Activated naive CD4-positive, alpha-beta T cell treated with anti-CD3 and anti-CD28 coated beads, Interleukin-2, amount 10 ng/mL, durations not matched to agents 7 days and 5 days (primary cell): ENCODE measurements around the gene ACP4.
"Not testable (repeated sequence)": the region's sequence is repeated elsewhere in the genome, so short reads cannot be mapped to it uniquely, and the experiment has no call there.

Source experiments
- CTCF ChIA-PET: fragments of 350-600 bp; sonication (Branson Sonifier 250); formaldehyde crosslinking; loops from one replicate; lab custom pipeline; 2021; ENCODE audit warnings: antibody characterized with exemption; lab: Charles Lee
- DNase-seq: peaks from one replicate; pipeline ENCODE4 v3.0.0-alpha.2; 2020
- H3K27ac Mint-ChIP-seq: one replicate; pipeline ENCODE4 v1.8.0; 2021; ENCODE audit warnings: mild to moderate bottlenecking, moderate library complexity, mixed read lengths
- H3K27me3 Mint-ChIP-seq: one replicate; pipeline ENCODE4 v1.8.0; 2021; ENCODE audit warnings: mild to moderate bottlenecking, mixed read lengths
- H3K36me3 Mint-ChIP-seq: one replicate; pipeline ENCODE4 v1.8.0; 2021; ENCODE audit warnings: mixed read lengths
- H3K4me1 Mint-ChIP-seq: one replicate; pipeline ENCODE4 v1.8.0; 2021; ENCODE audit warnings: mixed read lengths
- H3K4me3 Mint-ChIP-seq: one replicate; pipeline ENCODE4 v1.8.0; 2021; ENCODE audit warnings: mild to moderate bottlenecking, moderate library complexity, mixed read lengths
- H3K9me3 Mint-ChIP-seq: one replicate; pipeline ENCODE4 v1.8.0; 2021; ENCODE audit warnings: mixed read lengths

ACP4 gene

DNA sequence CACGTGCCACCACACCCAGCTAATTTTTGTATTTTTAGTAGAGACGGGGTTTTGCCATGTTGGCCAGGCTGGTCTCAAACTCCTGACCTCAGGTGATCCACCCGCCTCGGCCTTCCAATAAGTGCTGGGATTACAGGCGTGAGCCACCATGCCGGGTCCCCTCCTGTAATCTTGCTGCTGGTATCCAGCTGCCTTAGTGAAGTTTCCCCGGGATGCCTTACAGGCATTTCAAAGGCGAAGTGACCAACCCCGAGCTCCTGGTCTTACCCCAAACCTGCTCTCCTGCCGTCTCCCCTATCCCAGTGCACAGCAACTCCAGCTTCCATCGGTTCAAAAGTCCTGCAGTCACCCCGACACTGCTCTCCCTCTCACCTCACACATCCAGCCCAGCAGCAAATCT lies 23.5 kb upstream of the ACP4 start:
- H3K27ac Mint-ChIP-seq, H3K4me1 Mint-ChIP-seq, H3K4me3 Mint-ChIP-seq, H3K27me3 Mint-ChIP-seq, CTCF ChIA-PET, H3K9me3 Mint-ChIP-seq, H3K36me3 Mint-ChIP-seq, DNase-seq: not testable (repeated sequence)

DNA sequence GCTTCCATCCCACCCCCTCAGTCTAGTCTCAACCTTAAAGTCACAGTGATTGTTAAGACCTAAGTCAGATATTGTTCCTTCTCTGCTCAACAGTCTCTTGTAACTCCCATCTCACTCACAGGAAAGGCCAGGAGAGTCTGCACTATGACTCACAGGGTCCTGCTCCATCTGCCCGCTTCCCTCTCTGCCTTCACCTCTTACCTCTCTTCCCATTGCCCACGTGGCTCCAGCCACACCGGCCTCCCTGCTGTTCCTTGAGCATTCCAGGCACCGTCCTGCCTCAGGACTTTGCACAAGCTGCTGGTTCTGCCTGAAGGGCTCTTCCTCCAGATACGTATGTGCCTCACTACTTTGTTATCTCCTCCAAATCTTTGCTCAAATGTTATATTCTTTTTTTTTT lies 23.0 kb upstream of the ACP4 start:
- H3K4me1 Mint-ChIP-seq, H3K9me3 Mint-ChIP-seq, CTCF ChIA-PET, H3K27me3 Mint-ChIP-seq, DNase-seq, H3K27ac Mint-ChIP-seq, H3K36me3 Mint-ChIP-seq, H3K4me3 Mint-ChIP-seq: not testable (repeated sequence)

DNA sequence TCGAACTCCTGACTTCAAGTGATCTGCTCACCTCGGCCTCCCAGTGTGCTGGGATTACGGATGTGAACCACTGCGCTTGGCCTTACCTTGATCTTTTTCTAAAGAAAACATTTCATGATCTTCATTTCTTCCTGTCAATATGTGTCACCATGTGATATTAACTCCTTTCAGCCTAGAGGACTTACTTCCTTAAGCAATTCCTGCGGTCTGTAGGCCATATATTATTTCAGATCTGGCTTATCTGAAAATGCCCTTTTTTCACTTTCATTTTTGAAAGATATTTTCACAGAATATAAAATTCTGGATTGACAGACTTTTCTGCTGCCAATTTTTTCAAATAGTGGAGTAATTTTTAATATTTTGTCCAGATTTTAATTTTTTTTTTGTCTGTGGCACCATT lies 21.9 kb upstream of the ACP4 start:
- CTCF ChIA-PET: no interaction called here
- H3K27me3 Mint-ChIP-seq: peaks cover 10% of the 10 kb centered on the region
- no peak overlapping the region for H3K4me3 Mint-ChIP-seq
- H3K27ac Mint-ChIP-seq: no peak overlapping the region
- no peak for DNase-seq
- no peaks in the 10 kb centered on the region for H3K9me3 Mint-ChIP-seq
- no peaks in the 10 kb centered on the region for H3K4me1 Mint-ChIP-seq
- no peaks in the 10 kb centered on the region for H3K36me3 Mint-ChIP-seq

DNA sequence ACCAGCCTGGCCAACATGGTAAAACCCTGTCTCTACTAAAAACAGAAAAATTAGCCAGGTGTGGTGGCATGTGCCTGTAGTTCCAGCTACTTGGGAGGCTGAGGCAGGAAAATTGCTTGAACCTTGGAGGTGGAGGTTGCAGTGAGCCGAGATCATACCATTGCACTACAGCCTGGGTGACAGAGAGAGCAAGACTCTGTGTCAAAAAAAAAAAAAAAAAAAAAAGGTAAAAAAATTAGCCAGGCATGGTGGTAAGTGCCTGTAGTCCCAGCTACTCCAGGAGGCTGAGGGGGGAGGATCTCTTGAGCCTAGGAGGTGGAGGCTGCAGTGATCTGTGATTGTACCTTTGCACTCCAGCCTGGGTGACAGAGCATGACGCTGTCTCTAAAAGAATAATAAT lies 20.1 kb upstream of the ACP4 start, which contains the start of gene GPR32:
Gene GPR32 (plus strand): TSS at position 301 of the 400 bp plus-strand sequence. CDS start 137 bp downstream, outside the sequence.
- peaks cover 21% of the 10 kb centered on the region for H3K27me3 Mint-ChIP-seq
- CTCF ChIA-PET, H3K27ac Mint-ChIP-seq, H3K4me3 Mint-ChIP-seq, H3K36me3 Mint-ChIP-seq, DNase-seq, H3K9me3 Mint-ChIP-seq, H3K4me1 Mint-ChIP-seq: not testable (repeated sequence)

DNA sequence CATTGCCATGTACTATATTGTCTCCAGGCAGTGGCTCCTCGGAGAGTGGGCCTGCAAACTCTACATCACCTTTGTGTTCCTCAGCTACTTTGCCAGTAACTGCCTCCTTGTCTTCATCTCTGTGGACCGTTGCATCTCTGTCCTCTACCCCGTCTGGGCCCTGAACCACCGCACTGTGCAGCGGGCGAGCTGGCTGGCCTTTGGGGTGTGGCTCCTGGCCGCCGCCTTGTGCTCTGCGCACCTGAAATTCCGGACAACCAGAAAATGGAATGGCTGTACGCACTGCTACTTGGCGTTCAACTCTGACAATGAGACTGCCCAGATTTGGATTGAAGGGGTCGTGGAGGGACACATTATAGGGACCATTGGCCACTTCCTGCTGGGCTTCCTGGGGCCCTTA lies 19.3 kb upstream of the ACP4 start:
- no peaks in the 10 kb centered on the region for H3K4me1 Mint-ChIP-seq
- H3K36me3 Mint-ChIP-seq: no peaks in the 10 kb centered on the region
- H3K27ac Mint-ChIP-seq: no peak overlapping the region
- peaks cover 23% of the 10 kb centered on the region for H3K27me3 Mint-ChIP-seq
- no peak overlapping the region for H3K4me3 Mint-ChIP-seq
- no peak for DNase-seq
- H3K9me3 Mint-ChIP-seq: no peaks in the 10 kb centered on the region
- CTCF ChIA-PET: no interaction called here

DNA sequence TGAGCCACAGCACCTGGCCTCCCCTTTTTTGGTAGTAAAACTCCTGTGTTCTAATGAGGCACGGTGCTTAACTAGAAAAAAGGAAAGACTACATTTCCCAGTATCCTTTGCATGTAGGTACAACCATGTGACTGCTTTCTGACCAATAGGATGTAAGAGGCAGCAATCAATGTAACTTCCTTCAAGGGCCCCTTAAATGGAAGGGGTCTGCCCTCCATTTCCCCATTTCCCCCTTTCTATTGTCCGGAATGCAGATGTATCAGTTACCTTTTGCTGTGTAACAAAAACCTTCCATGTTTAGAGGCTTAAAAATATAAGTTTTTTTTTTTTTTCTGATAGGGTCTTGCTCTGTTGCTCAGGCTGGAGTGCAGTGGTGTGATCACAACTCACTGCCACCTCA lies 17.7 kb upstream of the ACP4 start:
- H3K4me1 Mint-ChIP-seq: no peaks in the 10 kb centered on the region
- DNase-seq: no peak

DNA sequence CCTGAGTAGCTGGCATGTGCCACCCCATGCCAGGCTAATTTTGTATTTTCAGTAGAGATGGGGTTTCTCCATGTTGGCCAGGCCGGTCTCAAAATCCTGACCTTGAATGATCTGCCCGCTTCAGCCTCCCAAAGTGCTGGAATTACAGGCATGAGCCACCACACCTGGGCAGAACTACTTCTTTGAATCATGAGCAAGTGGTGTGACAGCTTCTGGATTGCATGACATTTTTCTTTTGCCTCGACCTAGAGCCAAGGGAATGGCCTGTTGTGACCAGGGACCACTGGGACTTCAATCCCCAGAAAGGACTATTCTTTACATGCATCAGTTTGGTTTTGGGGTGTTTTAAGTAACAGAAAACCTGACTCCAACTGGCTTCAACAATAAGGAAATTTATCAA lies 17.3 kb upstream of the ACP4 start:
- not testable (repeated sequence) for DNase-seq, H3K4me1 Mint-ChIP-seq
- H3K27me3 Mint-ChIP-seq: peaks cover 26% of the 10 kb centered on the region

More for the DNA sequence above, 17.7 kb upstream of the ACP4 start:
- Mint-ChIP-seq H3K4me3 (no peak overlapping the region), H3K27me3 (peaks cover 22% of the 10 kb centered on the region), H3K27ac (no peak overlapping the region), H3K9me3 (no peaks in the 10 kb centered on the region), H3K36me3 (no peaks in the 10 kb centered on the region)
- CTCF ChIA-PET: no interaction called here

DNA sequence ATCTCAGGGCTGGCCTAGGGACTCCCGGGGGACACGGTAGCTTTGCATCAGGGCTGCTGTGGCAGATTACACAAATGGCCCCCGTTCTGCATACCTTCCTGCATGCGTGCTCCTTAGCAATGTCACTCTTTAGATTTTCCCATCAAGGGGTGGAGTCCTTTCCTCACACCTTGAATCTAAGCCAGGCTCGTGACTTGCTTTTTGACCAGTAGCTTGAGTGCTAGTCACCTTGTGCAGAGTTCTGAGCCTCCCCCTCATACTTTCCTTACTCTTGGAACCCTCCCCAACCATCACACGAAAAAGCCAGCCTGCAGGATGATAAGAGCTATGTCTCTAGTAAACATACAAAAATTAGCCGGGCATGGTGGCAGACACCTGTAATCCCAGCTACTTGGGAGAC lies 16.8 kb upstream of the ACP4 start:
- H3K36me3 Mint-ChIP-seq, H3K27ac Mint-ChIP-seq, CTCF ChIA-PET, DNase-seq, H3K9me3 Mint-ChIP-seq, H3K4me1 Mint-ChIP-seq, H3K4me3 Mint-ChIP-seq: not testable (repeated sequence)
- H3K27me3 Mint-ChIP-seq: peaks cover 32% of the 10 kb centered on the region

More for the DNA sequence above, 17.3 kb upstream of the ACP4 start:
- H3K9me3 Mint-ChIP-seq, H3K36me3 Mint-ChIP-seq, H3K4me3 Mint-ChIP-seq, H3K27ac Mint-ChIP-seq, CTCF ChIA-PET: not testable (repeated sequence)

DNA sequence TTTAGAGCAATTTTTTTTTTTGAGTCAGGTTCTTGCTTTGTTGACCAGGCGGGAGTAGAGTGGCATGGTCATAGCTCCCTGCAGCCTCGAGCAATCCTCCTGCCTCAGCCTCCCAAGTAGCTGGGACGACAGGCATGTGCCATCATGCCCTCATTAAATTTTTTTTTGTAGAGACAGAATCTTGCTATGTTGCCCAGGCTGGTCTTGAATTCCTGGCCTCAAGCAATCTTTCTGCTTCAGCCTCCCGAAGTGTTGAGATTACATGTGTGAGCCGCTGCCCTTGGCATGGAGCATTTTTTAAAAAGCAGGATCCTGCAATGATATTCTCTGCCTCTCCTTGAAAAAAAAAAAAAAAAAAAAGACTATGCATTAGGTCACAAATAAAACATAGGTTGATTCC lies 14.1 kb upstream of the ACP4 start:
- no peaks in the 10 kb centered on the region for H3K4me1 Mint-ChIP-seq
- no peak overlapping the region for H3K4me3 Mint-ChIP-seq
- no peaks in the 10 kb centered on the region for H3K36me3 Mint-ChIP-seq
- H3K27ac Mint-ChIP-seq: no peak overlapping the region
- peaks cover 59% of the 10 kb centered on the region for H3K27me3 Mint-ChIP-seq
- DNase-seq: no peak
- H3K9me3 Mint-ChIP-seq: no peaks in the 10 kb centered on the region
- CTCF ChIA-PET: no interaction called here

DNA sequence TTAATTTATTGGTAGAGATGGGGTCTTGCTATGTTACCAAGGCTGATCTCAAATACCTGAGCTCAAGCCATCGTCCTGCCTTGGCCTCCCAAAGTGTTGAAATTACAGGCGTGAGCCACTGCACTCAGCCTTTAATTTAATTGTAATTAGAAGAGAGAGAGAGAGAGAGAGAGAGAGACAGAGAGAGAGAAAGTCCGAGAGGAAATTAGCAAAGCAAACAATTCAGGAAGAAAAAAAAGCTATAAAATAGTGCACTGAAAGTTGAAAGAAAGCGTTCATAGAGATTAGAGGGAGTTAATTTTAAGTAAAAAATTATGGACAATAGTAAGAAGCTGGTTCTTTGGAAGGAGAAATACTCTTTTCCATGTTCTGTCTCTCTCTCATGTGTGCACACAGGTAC lies 13.0 kb upstream of the ACP4 start:
- no peak for DNase-seq
- H3K36me3 Mint-ChIP-seq: no peaks in the 10 kb centered on the region
- CTCF ChIA-PET: interaction anchor here (1.5 kb wide), 1 partner anchor 72 kb away, joined by 4 read pairs; no protein-coding TSS in a partner anchor
- H3K9me3 Mint-ChIP-seq: no peaks in the 10 kb centered on the region
- H3K27me3 Mint-ChIP-seq: peaks cover 70% of the 10 kb centered on the region
- no peak overlapping the region for H3K27ac Mint-ChIP-seq
- no peaks in the 10 kb centered on the region for H3K4me1 Mint-ChIP-seq
- H3K4me3 Mint-ChIP-seq: no peak overlapping the region

DNA sequence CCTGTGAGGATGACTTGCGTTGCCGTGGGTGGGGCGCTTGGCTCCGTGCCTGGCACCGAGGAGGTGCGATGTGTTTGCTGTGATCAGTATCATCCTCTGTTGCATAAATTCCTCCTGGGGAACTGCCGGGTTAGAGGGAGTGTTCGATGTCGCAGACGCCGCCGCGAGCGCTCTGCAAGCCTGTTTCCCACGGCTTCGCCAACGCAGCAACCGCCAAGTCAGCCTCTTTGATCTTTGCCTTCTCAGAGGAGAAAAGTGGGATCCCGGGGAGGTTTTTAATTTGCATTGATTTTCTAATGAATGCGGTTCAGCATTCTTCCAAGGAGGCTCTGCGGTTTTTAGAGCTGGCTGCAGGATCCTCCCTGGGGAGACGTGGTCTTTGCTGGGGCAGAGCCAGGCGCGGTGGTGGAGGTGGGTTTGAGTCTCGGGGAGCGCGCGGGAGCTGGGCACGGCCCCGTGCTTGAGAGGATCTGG lies 12.3 kb upstream of the ACP4 start:
- H3K27ac Mint-ChIP-seq: no peak overlapping the region
- no peaks in the 10 kb centered on the region for H3K4me1 Mint-ChIP-seq
- no peaks in the 10 kb centered on the region for H3K36me3 Mint-ChIP-seq
- peaks cover 71% of the 10 kb centered on the region for H3K27me3 Mint-ChIP-seq
- H3K9me3 Mint-ChIP-seq: no peaks in the 10 kb centered on the region
- CTCF ChIA-PET: interaction anchor here (0.6 to 1.5 kb wide), 3 partner anchors 53 to 170 kb away, joined by 3 to 4 read pairs (median 4); no protein-coding TSS in a partner anchor
- no peak overlapping the region for H3K4me3 Mint-ChIP-seq
- no peak for DNase-seq

DNA sequence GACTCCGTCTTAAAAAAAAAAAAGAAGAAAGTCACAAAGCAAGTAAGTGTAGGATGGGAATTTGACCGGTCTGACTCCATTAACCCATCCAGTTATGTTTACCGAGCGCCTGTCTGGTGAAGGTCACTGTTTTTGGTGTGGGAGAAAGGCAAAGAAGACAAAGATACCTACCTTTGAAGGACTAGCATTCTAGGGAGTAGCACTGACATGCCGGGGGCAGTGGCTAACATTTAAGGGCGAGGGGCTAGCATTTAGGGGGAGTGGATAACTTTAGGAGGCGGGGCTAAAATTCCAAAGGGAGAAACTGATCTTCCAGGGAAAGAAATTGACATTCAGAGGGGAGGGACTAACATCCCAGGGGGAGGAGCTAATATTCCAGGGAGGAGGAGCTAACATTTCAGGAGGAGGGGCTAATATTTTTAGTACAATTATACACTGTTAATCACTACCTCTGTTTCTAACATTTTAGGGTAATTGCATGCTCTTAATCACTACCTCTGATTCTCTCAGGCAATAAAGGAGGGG lies 11.2 kb upstream of the ACP4 start:
- Mint-ChIP-seq H3K27me3 (peaks cover 67% of the 10 kb centered on the region), H3K4me3 (no peak overlapping the region), H3K9me3 (no peaks in the 10 kb centered on the region), H3K27ac (no peak overlapping the region), H3K4me1 (peaks cover 6% of the 10 kb centered on the region), H3K36me3 (no peaks in the 10 kb centered on the region)
- CTCF ChIA-PET: interaction anchor here (0.6 to 1.5 kb wide), 5 partner anchors 54 to 415 kb away, joined by 3 to 4 read pairs (median 3); no protein-coding TSS in a partner anchor
- no peak for DNase-seq

DNA sequence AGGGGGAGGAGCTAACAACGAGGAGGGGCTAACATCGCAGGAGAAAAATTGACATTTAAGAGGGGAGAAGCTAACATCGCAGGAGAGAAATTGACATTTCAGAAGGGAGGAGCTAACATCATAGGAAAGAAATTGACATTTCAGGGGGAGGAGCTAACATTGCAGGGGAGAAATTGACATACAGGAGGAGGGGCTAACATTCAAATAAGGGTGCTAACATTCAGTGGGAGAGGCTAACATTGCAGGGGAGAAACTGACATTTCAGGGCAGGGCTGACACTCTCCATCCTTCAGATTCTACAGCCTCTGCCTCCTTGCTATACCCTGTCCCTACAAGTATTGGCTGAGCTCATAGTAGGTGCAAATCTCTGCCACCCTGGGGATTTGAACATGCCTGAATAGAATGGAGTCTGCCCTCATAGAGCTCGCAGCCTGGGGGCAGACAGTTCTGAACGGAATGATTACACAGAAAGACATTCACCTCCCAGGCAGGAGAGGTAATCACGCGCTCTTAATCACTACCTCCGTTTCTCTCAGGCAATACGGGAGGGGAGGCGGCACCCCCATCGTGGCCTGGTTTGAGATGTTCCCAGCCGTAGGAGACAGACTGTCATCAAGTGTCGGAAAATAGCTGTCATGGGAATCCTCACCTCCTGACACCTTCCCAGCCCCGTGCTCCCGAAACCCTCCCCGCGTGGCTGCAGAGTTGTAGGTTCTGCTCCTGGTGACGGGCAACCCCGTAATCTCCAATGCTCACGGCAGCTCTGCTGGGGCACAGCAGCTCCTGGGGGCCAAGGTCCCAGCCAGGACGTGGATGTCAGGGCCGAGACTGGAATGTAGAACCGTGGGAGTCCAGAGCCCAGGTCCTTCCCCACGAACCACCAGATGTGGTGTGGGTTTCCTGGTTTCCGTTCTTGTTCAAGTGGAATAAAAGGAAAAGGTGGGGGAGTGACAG lies 10.4 kb upstream of the ACP4 start:
- no peak overlapping the region for H3K4me3 Mint-ChIP-seq
- H3K9me3 Mint-ChIP-seq: no peaks in the 10 kb centered on the region
- DNase-seq: no peak
- peaks cover 60% of the 10 kb centered on the region for H3K27me3 Mint-ChIP-seq
- no peak overlapping the region for H3K27ac Mint-ChIP-seq
- H3K36me3 Mint-ChIP-seq: no peaks in the 10 kb centered on the region
- H3K4me1 Mint-ChIP-seq: peaks cover 6% of the 10 kb centered on the region
- CTCF ChIA-PET: interaction anchor here (0.6 to 1.3 kb wide), 3 partner anchors 76 to 416 kb away, joined by 3 read pairs; no protein-coding TSS in a partner anchor

DNA sequence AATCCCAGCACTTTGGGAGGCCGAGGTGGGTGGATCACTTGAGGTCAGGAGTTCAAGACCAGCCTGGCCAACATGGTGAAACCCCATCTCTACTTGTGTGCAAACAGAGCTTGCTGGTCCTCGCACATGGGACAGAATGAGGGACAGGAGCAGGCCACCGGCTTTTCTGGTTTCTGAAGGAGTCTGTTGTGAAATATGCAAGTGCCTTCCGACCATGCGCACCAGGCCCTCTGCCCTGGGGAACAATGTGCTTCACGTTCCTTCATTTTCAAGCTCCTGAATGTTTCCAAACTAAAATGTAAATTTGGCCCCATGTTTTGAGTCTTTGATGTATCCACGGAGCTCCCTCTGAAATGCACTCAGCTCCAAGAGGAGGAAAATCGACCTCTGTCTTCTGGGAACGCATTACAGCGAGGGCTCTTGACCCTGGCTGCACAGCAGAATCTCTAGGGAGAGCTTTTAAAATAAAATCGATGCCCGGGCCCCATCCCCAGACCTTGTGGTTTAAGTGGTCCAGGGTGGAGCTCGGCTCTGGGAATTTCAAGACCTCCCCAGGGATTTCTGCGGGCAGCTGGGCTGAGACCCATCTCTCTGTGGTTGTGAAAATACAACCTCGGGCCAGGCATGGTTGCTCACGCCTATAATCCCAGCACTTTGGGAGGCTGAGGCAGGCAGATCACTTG lies 9.3 kb upstream of the ACP4 start:
- Mint-ChIP-seq H3K4me3 (no peak overlapping the region), H3K27me3 (peaks cover 60% of the 10 kb centered on the region), H3K36me3 (no peaks in the 10 kb centered on the region), H3K9me3 (no peaks in the 10 kb centered on the region), H3K27ac (no peak overlapping the region), H3K4me1 (peaks cover 6% of the 10 kb centered on the region)
- no peak for DNase-seq
- CTCF ChIA-PET: interaction anchor here (2.6 to 4.4 kb wide), 2 partner anchors 56 to 242 kb away, joined by 8 to 25 read pairs; no protein-coding TSS in a partner anchor
